GM21381 (cell line): ENCODE data around the gene NR2F1.
A peak's percentile ranks its signal among the peaks of the same experiment; 100 is the strongest.

Source experiments
- ATAC-seq: cut with Tn5 transposase; IDR thresholded peaks from one replicate; pipeline ENCODE4 v1.9.1; 2021; ENCODE audit warnings: mild to moderate bottlenecking, moderate library complexity; ENCODE audit not compliant: unreplicated experiment

NR2F1 gene

GRCh38 chr5:93603793-93604643 lies 21.0 kb downstream of the NR2F1 start:
- no peak for ATAC-seq

- no peak for ATAC-seq
Observed at GRCh38 chr5:93604644-93605515, 21.9 kb downstream of the NR2F1 start.

- no peak for ATAC-seq
Observed at GRCh38 chr5:93606382-93606752, 23.3 kb downstream of the NR2F1 start.

- peak; percentile 81 for ATAC-seq
Observed at GRCh38 chr5:93607367-93608258, 24.6 kb downstream of the NR2F1 start.

- no peak for ATAC-seq
Observed at GRCh38 chr5:93608855-93609254, 25.8 kb downstream of the NR2F1 start.

- no peak for ATAC-seq
Observed at GRCh38 chr5:93609762-93610161, 26.7 kb downstream of the NR2F1 start.

- no peak for ATAC-seq
Observed at GRCh38 chr5:93610581-93611272, 27.7 kb downstream of the NR2F1 start.

- ATAC-seq: no peak
Observed at GRCh38 chr5:93611273-93611975, 28.4 kb downstream of the NR2F1 start.

GRCh38 chr5:93611976-93612854 lies 29.2 kb downstream of the NR2F1 start:
- no peak for ATAC-seq

GRCh38 chr5:93612855-93613243 lies 29.8 kb downstream of the NR2F1 start:
- no peak for ATAC-seq

GRCh38 chr5:93616538-93617174 lies 33.6 kb downstream of the NR2F1 start:
- ATAC-seq: no peak

GRCh38 chr5:93620487-93621326 lies 37.7 kb downstream of the NR2F1 start:
- ATAC-seq: peak; percentile 98

GRCh38 chr5:93621327-93621798 lies 38.3 kb downstream of the NR2F1 start:
- ATAC-seq: peak; percentile 23

GRCh38 chr5:93622240-93622885 lies 39.3 kb downstream of the NR2F1 start:
- ATAC-seq: no peak

- no peak for ATAC-seq
Observed at GRCh38 chr5:93623153-93623552, 40.1 kb downstream of the NR2F1 start.

GRCh38 chr5:93626801-93627200 lies 43.8 kb downstream of the NR2F1 start:
- ATAC-seq: no peak

- no peak for ATAC-seq
Observed at GRCh38 chr5:93632327-93632726, 49.3 kb downstream of the NR2F1 start.
